GM21360 (cell line): ENCODE results near the gene KIAA1143.

ENCODE experiments used
- ATAC-seq: cut with Tn5 transposase; IDR thresholded peaks from one replicate; pipeline ENCODE4 v1.9.1; 2021; ENCODE audit warnings: mild to moderate bottlenecking, moderate library complexity; ENCODE audit not compliant: unreplicated experiment

Gene KIAA1143

DNA sequence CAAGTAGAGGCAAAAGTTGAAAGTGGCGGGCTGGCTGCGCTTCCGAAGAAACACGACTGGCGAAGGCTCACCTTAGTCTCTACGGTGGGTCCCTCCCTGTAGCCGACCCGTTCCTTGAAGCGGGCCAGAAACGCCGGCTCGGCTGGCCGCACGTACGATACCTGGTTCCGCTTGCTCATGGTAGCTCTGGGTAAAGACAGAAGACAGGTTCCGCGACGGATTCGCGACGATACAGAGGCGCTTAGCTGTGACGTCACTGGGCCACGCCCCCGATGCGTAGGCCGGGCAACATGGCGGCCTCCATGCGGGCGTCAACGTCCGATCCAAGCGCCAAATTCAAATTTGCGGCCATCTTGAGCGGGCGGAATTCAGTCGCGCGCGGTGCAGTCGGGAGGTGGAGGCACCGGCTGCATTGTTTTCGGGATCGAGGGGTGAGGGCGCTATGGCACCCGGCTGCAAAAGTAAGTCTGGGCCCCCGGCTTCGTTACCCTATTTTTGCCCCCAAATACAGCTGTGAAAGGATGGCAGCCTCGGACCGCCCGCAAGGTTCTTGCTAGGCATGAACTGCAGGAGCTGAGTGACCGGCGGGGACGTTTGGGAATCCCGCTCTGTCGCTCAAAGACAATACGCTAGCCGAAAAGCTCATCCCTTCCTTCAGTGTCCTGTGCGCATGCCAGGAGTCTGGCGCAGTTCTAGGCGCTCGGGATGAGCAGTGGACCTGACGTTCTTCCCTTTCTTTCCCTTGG lies at the start of gene KIAA1143, which contains the start of gene KIF15:
Gene KIAA1143 (minus strand): TSS at position 196 of the 746 bp plus-strand sequence. CDS start 17 bp downstream, at position 179.
Gene KIF15 (plus strand): TSS at position 371 of the 746 bp plus-strand sequence. CDS start 72 bp downstream, at position 443.
- ATAC-seq = peak; percentile 77

DNA sequence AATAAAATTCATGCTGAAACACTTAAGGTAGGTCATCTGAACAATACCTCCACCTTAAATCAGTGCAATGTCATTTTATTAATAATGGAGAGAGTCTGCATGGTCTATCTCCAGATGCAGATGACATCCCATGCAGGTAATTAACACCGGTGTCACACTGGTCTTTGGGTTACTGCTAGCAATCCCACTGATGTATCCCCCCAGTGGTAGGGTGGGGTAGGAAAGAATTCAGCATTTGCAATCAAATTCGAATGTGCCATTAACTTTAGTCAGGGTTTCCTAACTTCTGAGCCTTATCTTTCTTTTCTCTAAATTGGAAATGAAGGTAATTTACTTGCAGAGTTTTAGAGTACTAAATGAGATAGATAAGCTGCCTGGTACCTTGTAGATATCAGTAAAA lies 44.5 kb upstream of the KIAA1143 start:
- no peak for ATAC-seq

DNA sequence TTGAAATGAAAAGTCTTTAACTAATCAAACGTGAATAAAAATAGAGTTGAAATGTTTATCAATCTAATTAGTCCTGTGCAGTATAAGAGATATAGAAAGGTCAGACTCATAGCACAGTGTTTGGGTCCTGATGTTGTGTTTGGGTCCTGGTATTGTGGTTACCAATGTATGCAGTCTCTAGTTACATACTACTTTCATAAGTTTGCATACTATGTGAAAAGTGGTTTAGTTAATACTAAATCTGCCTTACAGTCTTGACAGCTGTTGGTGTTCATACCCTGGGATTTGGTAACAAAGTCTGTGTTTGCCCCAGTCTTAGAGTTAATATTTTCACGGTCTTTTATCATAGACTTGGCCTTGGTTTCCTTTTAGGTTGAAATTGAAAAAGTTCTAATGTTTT lies 41.9 kb upstream of the KIAA1143 start:
- ATAC-seq = no peak

DNA sequence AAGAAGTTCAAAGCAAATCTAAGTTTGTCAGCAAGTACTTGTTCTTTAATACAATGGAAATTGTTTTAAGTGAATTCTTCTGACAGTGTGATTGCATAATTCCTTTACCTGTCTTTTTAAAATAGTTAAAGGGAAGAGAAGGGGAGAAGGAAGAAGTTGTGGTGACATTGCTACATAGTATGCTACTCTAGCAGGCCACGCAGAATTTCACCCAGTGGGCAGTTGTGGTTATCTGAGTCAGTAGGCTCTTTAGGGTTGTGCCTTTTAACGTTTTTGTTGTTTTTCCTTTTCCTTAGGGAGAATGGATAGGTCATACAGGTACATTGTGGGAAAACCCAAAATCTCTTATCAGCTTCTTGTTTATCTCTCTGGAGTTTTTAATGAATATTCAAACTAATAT lies 40.6 kb upstream of the KIAA1143 start:
- ATAC-seq = no peak

DNA sequence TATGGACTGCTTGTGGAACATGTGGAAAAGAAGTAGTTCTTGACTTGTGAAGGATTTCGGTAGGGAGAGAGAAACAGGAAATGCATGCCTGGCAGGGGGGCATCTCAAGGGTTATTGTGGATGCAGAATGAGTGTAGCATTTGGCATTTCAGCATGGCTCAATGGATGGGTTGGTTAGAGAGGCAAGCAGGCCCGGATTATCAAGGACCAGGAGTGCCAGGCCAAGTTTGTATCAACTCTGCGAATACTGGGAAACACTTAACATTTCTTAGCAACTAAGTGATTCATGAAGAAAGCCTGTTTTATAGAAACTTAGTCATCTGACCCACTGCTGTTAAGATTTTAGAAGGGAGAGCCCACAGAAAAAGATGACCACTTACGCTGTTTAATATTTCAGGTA lies 33.8 kb upstream of the KIAA1143 start:
- no peak for ATAC-seq

DNA sequence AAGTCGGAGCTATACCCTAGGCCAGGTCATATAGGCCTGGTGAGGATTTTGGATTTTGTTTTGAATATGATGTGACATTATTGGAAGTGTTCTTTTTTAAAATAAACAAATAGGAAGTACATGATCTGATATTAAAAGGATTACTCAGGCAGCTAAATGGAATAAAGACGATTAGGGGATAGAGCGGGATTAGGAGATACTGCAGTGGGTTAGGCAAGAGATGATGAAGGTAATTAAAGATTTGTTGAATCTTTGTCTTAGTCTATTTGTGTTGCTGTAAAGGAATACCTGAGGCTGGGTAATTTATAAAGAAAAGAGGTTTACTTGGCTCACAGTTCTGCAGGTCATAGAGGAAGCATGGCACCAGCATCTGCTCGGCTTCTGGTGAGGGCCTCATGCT lies 21.5 kb upstream of the KIAA1143 start:
- no peak for ATAC-seq

DNA sequence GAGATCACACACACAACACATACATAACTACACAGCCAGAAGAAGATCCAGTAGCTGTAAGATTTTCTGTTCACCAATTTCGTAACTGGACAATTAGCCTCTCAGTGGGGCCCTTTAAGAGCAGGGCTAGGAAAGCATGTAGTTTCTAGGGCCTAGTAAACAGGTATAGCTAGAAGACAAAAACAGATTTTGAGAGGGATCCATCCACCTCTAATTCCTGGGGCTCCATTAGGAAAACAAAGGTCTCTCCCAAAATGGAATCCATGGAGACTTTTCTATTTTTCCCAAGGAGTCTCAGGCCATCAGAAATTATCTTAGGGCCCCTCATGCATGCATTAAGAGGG lies 10.7 kb upstream of the KIAA1143 start:
- no peak for ATAC-seq

DNA sequence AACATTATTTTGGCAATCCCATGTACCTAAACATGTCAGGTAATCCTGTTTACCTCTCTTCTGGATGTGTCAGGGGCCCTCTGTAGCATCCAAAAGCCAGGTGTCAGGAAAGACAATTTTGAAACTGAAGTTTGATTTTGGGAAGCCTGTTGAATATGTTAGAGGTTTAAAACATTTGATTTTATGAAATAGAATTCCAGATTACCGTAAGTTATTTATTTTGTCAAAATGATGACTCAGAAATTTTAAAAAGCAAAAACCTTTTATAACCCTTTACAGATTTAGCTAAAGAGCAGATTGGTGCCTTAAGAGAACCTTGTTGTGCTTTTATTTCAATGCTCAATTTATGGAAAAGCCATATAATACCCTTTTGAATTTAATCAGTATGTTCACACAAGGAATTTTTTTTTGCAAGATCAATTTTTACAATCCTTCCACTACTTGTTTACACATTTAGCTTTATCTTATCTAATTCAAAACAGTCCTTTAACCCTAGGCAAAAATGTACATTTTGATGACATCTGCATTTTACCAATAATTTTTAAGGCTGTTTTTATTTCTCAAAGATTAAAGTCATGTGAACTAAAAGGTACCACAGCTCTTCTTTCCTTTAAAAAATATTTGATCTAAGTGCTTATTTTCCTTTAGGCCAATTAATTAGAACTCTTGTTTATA lies 10.1 kb upstream of the KIAA1143 start:
- no peak for ATAC-seq

DNA sequence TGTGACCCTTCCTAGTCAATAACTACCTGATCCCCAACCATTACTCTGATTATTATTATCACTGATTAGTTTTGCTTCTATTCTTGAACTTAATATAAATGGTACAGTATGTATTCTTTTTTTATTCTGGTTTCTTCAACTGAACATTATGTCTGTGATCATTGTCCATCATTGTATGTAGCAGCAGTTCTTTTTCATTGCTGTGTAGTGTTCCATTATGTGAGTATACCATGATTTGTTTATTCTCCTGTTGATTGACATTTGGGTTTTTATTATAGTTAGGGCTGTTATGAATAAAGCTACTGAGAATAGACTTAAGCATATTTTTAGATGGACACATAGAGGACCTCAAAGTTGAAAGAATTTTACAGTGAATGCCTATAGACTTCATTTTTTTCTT lies 2.8 kb upstream of the KIAA1143 start:
- ATAC-seq = no peak

DNA sequence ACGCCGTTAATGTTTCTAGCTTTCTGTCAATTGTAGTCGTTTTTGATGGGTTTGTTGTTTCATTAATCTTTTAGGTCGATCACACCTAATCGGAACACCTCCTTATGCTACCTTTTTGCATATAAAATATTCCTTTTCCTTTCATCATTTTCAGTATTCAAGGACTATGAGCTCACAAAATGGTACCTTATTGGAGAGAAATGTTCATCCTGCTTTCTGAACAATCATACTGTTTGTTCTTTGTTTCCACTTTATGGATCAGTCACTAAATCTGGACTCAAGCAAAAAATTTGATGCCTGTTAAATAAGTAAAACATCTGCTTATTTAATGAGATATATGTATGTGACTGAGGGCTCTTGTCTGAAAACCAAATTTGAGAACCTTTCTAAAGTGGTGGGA lies 1.3 kb upstream of the KIAA1143 start:
- no peak for ATAC-seq

DNA sequence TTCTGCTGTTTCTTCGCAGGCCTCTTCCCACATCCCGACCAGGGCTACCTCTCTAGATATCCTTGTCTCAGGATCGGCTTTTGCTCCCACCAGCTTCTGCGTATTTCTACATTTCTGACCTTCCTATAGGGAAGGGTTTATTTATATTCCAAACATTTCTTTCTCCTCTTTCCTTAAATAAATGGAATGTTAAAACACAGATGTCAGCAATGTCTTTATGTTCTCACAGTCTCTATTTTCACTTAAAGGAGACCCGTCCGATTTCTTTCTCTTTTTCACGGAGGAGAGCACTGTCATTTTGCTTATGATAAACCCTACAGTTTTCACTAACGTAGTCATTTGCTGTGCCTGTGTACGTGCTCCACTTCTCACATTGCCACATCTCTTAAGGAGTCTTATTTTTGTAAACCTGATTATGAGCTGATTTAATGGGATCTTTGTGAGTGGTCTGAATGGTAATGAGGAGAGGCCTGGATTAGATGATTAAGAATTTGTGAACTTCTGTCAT lies 805 bp upstream of the KIAA1143 start:
- ATAC-seq = no peak

DNA sequence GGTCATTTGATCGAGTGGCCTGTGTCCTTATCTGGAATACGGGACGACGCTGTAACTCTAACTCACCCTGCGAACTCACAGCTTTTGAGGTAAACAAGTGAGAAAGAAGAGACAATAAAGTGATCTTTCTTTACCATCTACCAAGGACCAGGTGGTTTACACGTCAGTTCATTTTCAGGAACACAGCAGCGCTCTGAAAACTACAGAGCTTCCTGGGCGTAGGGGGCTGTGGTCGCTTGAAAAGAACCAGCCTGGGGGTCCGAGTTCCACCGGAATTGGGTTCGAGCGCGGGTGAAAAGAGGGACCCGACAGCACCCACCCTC lies 357 bp downstream of the KIAA1143 start:
- ATAC-seq = no peak

DNA sequence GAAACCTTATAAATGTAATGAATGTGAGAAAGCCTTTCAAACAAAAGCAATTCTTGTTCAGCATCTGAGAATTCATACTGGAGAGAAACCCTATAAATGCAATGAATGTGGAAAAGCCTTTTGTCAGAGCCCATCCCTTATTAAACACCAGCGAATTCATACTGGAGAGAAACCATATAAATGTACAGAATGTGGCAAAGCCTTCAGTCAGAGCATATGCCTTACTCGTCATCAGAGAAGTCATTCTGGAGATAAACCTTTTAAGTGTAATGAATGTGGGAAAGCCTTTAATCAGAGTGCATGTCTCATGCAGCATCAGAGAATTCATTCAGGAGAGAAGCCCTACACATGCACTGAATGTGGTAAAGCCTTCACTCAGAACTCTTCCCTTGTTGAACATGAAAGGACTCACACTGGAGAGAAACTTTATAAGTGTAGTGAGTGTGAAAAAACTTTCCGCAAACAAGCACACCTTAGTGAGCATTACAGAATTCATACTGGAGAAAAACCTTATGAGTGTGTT lies 26.7 kb downstream of the KIAA1143 start:
- no peak for ATAC-seq

DNA sequence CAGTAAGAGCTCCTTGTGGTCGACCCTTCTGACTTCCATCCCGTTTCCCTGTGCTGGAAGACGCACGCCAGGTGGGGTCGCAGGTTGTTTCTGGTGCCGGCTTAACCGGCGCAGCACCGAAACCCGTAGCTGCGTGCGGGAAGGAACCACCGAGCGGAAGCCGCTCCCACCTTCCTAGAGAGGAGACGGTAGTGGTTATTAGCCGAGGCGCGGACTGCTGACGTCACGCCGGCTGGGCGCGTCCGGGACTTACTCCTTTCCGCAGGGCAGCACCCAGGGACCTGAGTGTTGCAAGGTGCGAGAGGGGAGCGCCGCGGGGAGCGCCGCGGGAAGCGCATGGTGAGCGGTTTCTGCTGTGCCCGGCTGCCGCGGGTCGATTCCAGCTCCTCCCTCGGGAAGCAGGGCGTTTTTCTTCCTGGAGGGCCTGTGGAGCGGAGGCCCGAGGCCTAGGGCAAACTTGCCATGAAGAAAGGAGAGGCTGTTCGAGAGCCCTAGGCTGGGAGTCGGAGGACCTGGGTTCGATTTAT lies 32.0 kb downstream of the KIAA1143 start, which contains the start of gene ZNF501:
Gene ZNF501 (plus strand): TSS at position 252 of the 527 bp plus-strand sequence. CDS start 4,787 bp downstream, outside the sequence.
- ATAC-seq = no peak

DNA sequence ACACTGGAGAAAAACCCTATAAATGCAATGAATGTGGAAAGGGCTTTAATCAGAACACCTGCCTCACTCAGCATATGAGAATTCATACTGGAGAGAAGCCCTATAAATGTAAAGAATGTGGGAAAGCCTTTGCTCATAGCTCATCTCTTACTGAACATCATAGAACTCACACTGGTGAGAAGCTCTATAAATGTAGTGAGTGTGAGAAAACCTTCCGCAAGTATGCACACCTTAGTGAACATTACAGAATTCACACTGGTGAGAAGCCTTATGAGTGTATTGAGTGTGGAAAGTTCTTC lies 39.4 kb downstream of the KIAA1143 start:
- ATAC-seq = no peak

DNA sequence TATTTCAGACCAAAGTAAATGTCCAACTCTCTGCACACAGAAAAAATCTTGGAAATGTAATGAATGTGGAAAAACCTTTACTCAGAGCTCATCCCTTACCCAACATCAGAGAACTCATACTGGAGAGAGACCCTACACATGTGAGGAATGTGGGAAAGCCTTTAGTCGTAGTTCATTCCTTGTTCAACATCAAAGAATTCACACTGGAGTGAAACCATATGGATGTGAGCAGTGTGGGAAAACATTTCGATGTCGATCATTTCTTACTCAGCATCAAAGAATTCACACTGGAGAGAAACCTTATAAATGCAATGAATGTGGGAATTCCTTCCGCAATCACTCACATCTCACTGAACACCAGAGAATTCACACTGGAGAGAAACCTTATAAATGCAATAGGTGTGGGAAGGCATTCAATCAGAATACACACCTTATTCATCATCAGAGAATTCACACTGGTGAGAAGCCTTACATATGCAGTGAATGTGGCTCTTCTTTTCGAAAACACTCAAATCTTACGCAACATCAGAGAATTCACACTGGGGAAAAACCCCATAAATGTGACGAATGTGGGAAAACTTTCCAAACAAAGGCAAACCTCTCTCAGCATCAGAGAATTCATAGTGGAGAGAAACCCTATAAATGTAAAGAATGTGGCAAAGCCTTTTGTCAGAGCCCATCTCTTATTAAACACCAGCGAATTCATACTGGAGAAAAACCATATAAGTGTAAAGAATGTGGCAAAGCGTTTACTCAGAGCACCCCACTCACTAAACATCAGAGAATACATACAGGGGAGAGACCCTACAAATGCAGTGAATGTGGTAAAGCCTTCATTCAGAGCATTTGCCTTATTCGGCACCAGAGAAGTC lies 40.0 kb downstream of the KIAA1143 start:
- no peak for ATAC-seq

DNA sequence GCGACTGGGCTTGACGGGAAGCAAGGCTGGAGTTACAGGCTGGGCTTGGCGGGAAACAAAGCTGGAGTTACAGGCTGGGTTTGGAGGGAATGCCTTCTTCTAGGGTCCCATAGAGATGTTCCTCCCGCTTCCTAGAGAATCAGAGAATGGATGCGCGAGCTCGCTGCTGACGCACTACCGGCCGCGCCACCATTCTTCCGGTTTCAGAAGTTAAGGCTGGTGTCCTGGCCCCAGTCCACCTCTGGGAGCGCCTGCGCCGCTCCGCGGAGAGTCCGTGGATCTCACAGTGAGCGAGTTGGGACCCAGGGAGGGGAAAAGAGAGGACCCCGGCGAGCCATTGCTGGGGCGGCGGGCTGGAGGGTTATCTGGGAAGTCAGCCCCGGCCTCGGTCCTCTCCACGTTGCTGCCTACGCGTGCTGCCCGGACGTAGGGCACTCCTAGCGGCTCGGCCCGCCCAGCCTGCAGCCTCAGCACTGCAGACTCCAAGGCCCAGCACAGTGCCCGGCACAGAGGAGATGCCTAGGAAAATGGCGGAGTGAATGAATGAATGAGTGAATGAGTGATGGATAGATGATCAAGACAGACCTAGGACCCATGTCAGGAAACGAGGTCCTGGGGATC lies 48.9 kb downstream of the KIAA1143 start, which contains the start of gene ZNF502:
Gene ZNF502 (plus strand): TSS at position 206 of the 621 bp plus-strand sequence. CDS start 7,602 bp downstream, outside the sequence.
- ATAC-seq = peak; percentile 52
